Hepatocyte (in vitro differentiated cells): Measurements from ENCODE around the gene RAB6A. TPM values are rescaled to one million over a fixed set of nuclear protein-coding genes. Genes with fewer than 3 reads are reported as not detected.
A peak's percentile ranks its signal among the peaks of the same experiment; 100 is the strongest.

Source experiments
- DNase-seq: peaks from one replicate; pipeline ENCODE4 v3.0.0-alpha.2; 2016; ENCODE audit warnings: low spot score
- H2AFZ ChIP-seq: fragments of 200-600 bp; sonication (generic); 2 replicates; pipeline ENCODE4 v1.6.0; 2016; ENCODE audit warnings: antibody characterized with exemption, mild to moderate bottlenecking
- H3K27ac ChIP-seq: fragments of 200-600 bp; sonication (generic); 2 replicates; pipeline ENCODE4 v1.5.1; 2016; ENCODE audit warnings: mild to moderate bottlenecking
- H3K27me3 ChIP-seq: fragments of 200-600 bp; sonication (generic); 2 replicates; pipeline ENCODE4 v1.6.1; 2016
- H3K36me3 ChIP-seq: fragments of 200-600 bp; sonication (generic); replicated peaks from 2 replicates; pipeline ENCODE4 v1.5.1; 2016; ENCODE audit warnings: low read depth; ENCODE audit not compliant: insufficient read depth
- H3K4me1 ChIP-seq: fragments of 200-600 bp; sonication (generic); 2 replicates; pipeline ENCODE4 v1.5.1; 2016; ENCODE audit warnings: mild to moderate bottlenecking, moderate library complexity; ENCODE audit not compliant: insufficient read depth
- H3K4me2 ChIP-seq: fragments of 200-600 bp; sonication (generic); 2 replicates; pipeline ENCODE4 v1.6.0; 2016
- H3K4me3 ChIP-seq: fragments of 200-600 bp; sonication (generic); 2 replicates; pipeline ENCODE4 v1.5.1; 2016; ENCODE audit warnings: mild to moderate bottlenecking
- H3K79me2 ChIP-seq: fragments of 200-600 bp; sonication (generic); 2 replicates; pipeline ENCODE4 v1.6.0; 2017; ENCODE audit warnings: mild to moderate bottlenecking
- H3K9me2 ChIP-seq: fragments of 200-600 bp; sonication (generic); replicated peaks from 2 replicates; pipeline ENCODE4 v1.6.0; 2017; ENCODE audit warnings: mild to moderate bottlenecking; ENCODE audit not compliant: insufficient read depth
- H3K9me3 ChIP-seq: fragments of 200-600 bp; sonication (generic); 2 replicates; pipeline ENCODE4 v1.5.1; 2016; ENCODE audit warnings: low read depth, mild to moderate bottlenecking
- H4K20me1 ChIP-seq: fragments of 200-600 bp; sonication (generic); 2 replicates; pipeline ENCODE4 v1.6.0; 2016; ENCODE audit warnings: mild to moderate bottlenecking; ENCODE audit not compliant: insufficient read depth, poor library complexity, severe bottlenecking
- CTCF ChIP-seq: fragments of 200-600 bp; sonication (generic); IDR thresholded peaks from 2 replicates; pipeline ENCODE4 v1.5.1; 2016; ENCODE audit warnings: antibody characterized with exemption, mild to moderate bottlenecking; ENCODE audit not compliant: poor library complexity
- EZH2 ChIP-seq: fragments of 200-600 bp; sonication (generic); IDR thresholded peaks from 2 replicates; pipeline ENCODE4 v1.6.1; 2016; ENCODE audit warnings: antibody characterized with exemption, mild to moderate bottlenecking, borderline replicate concordance
- EZH2phosphoT487 ChIP-seq: fragments of 200-600 bp; sonication (generic); IDR thresholded peaks from one replicate; pipeline ENCODE4 v1.6.1; 2018; ENCODE audit warnings: antibody characterized with exemption, mild to moderate bottlenecking, low read depth, moderate library complexity; ENCODE audit not compliant: unreplicated experiment, severe bottlenecking
- WGBS: methylation state at CpG from one replicate; pipeline ENCODE4 v1.1.6; 2016; ENCODE audit warnings: low lambda C conversion rate; ENCODE audit errors: missing lambda C conversion rate; 5-methylcytosine and 5-hydroxymethylcytosine counted together
- polyA plus RNA-seq: library from polyadenylated mRNA; unstranded; fragments of >200 nt; fragmentation: Nextera tagmentation; extraction: Ambion mirVana; gene quantifications from 2 replicates; pipeline ENCODE4 v1.2.1, GENCODE V29; 2016
- total RNA-seq: library from RNA; depleted of rRNA; stranded (reverse); fragments of >200 nt; gene quantifications from 2 replicates; pipeline ENCODE4 v1.2.3, GENCODE V29; 2014

Gene RAB6A
- total and polyA plus RNA-seq, 2 experiments from 2014 or later, result 85.8 to 99.5 TPM

GRCh38 chr11:73660497-73661034 lies 100.3 kb downstream of the RAB6A start:
- 66% methylated on average over 25 of the region's 25 CpGs for WGBS
- no peaks in the 10 kb centered on the region for H3K9me2 ChIP-seq
- H2AFZ ChIP-seq, result no peak overlapping the region
- no peaks in the 10 kb centered on the region for H3K27me3 ChIP-seq
- no peak overlapping the region for H3K4me3 ChIP-seq
- no peaks in the 10 kb centered on the region for H3K36me3 ChIP-seq
- H3K9me3 ChIP-seq, result no peaks in the 10 kb centered on the region
- no peak for DNase-seq
- H4K20me1 ChIP-seq, result no peaks in the 10 kb centered on the region
- H3K4me2 ChIP-seq, result peak overlapping the region; percentile 88
- no peaks in the 10 kb centered on the region for H3K79me2 ChIP-seq
- H3K4me1 ChIP-seq, result no peaks in the 10 kb centered on the region
- no peak overlapping the region for H3K27ac ChIP-seq
- no peak for TF ChIP-seq EZH2phosphoT487
- no peak for TF ChIP-seq EZH2
- no peak for TF ChIP-seq CTCF

GRCh38 chr11:73659961-73660360 lies 100.9 kb downstream of the RAB6A start:
- no peak overlapping the region for H2AFZ ChIP-seq

GRCh38 chr11:73656985-73657384 lies 103.9 kb downstream of the RAB6A start:
- Histone ChIP-seq H3K9me3 (no peaks in the 10 kb centered on the region), H3K9me2 (no peaks in the 10 kb centered on the region), H3K27me3 (no peaks in the 10 kb centered on the region), H3K4me1 (no peaks in the 10 kb centered on the region), H3K4me2 (no peak overlapping the region), H2AFZ (no peak overlapping the region), H3K79me2 (no peaks in the 10 kb centered on the region), H4K20me1 (no peaks in the 10 kb centered on the region), H3K27ac (no peak overlapping the region), H3K36me3 (no peaks in the 10 kb centered on the region), H3K4me3 (no peak overlapping the region)
- DNase-seq, result no peak
- TF ChIP-seq EZH2 (no peak), EZH2phosphoT487 (no peak), CTCF (no peak)
- WGBS, result 98% methylated on average over 3 of the region's 3 CpGs

More at GRCh38 chr11:73659961-73660360, 100.9 kb downstream of the RAB6A start:
- no peaks in the 10 kb centered on the region for H3K79me2 ChIP-seq
- no peaks in the 10 kb centered on the region for H4K20me1 ChIP-seq
- no peak for DNase-seq
- no peaks in the 10 kb centered on the region for H3K27me3 ChIP-seq
- H3K27ac ChIP-seq, result no peak overlapping the region
- WGBS, result 98% methylated on average over 3 of the region's 3 CpGs
- no peaks in the 10 kb centered on the region for H3K36me3 ChIP-seq
- H3K4me1 ChIP-seq, result no peaks in the 10 kb centered on the region
- H3K9me2 ChIP-seq, result no peaks in the 10 kb centered on the region
- H3K9me3 ChIP-seq, result no peaks in the 10 kb centered on the region
- no peak overlapping the region for H3K4me2 ChIP-seq
- TF ChIP-seq CTCF (no peak), EZH2 (no peak), EZH2phosphoT487 (no peak)
- no peak overlapping the region for H3K4me3 ChIP-seq
